Measurements from ENCODE around the gene BLOC1S2. TPM values are rescaled to one million over a fixed set of nuclear protein-coding genes. Genes with fewer than 3 reads are reported as not detected.
"Not testable (repeated sequence)": the region's sequence is repeated elsewhere in the genome, so short reads cannot be mapped to it uniquely, and the experiment has no call there.

BLOC1S2 gene
- total RNA-seq, 1 donor from 2014 or later: 87.1 TPM

- no peak for TF ChIP-seq EZH2 (IDR thresholded peaks at IDR 0.05)
- TF ChIP-seq CTCF (IDR thresholded peaks at IDR 0.05): no peak
- no peak for TF ChIP-seq EZH2phosphoT487 (IDR thresholded peaks at IDR 0.05)
- no peak overlapping the region for H3K4me3 Mint-ChIP-seq
- Histone ChIP-seq H3K27me3 (peaks cover 3% of the 10 kb centered on the region), H3K4me3 (no peak overlapping the region), H3K27ac (no peak overlapping the region), H3K4me2 (no peak overlapping the region), H3K36me3 (no peaks in the 10 kb centered on the region), H3K9ac (no peak overlapping the region), H3K4me1 (no peaks in the 10 kb centered on the region), H3K79me2 (ENCODE audit: low read depth) (no peaks in the 10 kb centered on the region), H3K9me3 (ENCODE audit: low read depth) (no peaks in the 10 kb centered on the region), H2AFZ (replicated peaks) (no peak overlapping the region), H3F3A (ENCODE audit: low read depth) (no peaks in the 10 kb centered on the region), H4K20me1 (ENCODE audit: low read depth) (no peaks in the 10 kb centered on the region)
- peaks cover 16% of the 10 kb centered on the region for H3K27me3 Mint-ChIP-seq (ENCODE audit: insufficient read depth, low read depth)
- no peaks in the 10 kb centered on the region for H3K4me1 Mint-ChIP-seq
- no peak for DNase-seq (ENCODE audit: low spot score)
- no peaks in the 10 kb centered on the region for H3K9me3 Mint-ChIP-seq
- no peak overlapping the region for H3K27ac Mint-ChIP-seq
- H3K36me3 Mint-ChIP-seq: no peaks in the 10 kb centered on the region
Measured at GRCh38 chr10:100293066-100293465, 6.6 kb upstream of the BLOC1S2 start.

- H3K9me3 Mint-ChIP-seq; H3K79me2 ChIP-seq (ENCODE audit: low read depth); H3K4me3 Mint-ChIP-seq; H3K27ac ChIP-seq; H3K9ac ChIP-seq; DNase-seq (ENCODE audit: low spot score); H3K4me1 Mint-ChIP-seq; H3K4me2 ChIP-seq; H3K4me3 ChIP-seq; H3K36me3 ChIP-seq; H4K20me1 ChIP-seq (ENCODE audit: low read depth); H3K36me3 Mint-ChIP-seq; H3K27ac Mint-ChIP-seq; H3K4me1 ChIP-seq; H3K9me3 ChIP-seq (ENCODE audit: low read depth); H2AFZ ChIP-seq (replicated peaks); H3F3A ChIP-seq (ENCODE audit: low read depth); H3K27me3 ChIP-seq: not testable (repeated sequence)
- peaks cover 14% of the 10 kb centered on the region for H3K27me3 Mint-ChIP-seq (ENCODE audit: insufficient read depth, low read depth)
Measured at GRCh38 chr10:100292300-100292699, 5.8 kb upstream of the BLOC1S2 start.

GRCh38 chr10:100291356-100291755 is 4.9 kb upstream of the BLOC1S2 start:
- H3K4me2 ChIP-seq: no peak overlapping the region
- H3K27me3 ChIP-seq: peaks cover 3% of the 10 kb centered on the region
- no peak overlapping the region for H3K27ac ChIP-seq
- H3K9ac ChIP-seq: no peak overlapping the region
- H3K79me2 ChIP-seq (ENCODE audit: low read depth): peaks cover under 1% of the 10 kb centered on the region
- no peaks in the 10 kb centered on the region for H3K36me3 ChIP-seq
- Mint-ChIP-seq H3K4me1 (peaks cover 6% of the 10 kb centered on the region), H3K9me3 (no peaks in the 10 kb centered on the region), H3K27ac (no peak overlapping the region), H3K27me3 (ENCODE audit: insufficient read depth, low read depth) (peaks cover 20% of the 10 kb centered on the region), H3K36me3 (no peaks in the 10 kb centered on the region), H3K4me3 (no peak overlapping the region)
- no peaks in the 10 kb centered on the region for H3K9me3 ChIP-seq (ENCODE audit: low read depth)
- no peak overlapping the region for H2AFZ ChIP-seq (replicated peaks)
- H3K4me1 ChIP-seq: peaks cover 5% of the 10 kb centered on the region
- no peaks in the 10 kb centered on the region for H3F3A ChIP-seq (ENCODE audit: low read depth)
- H4K20me1 ChIP-seq (ENCODE audit: low read depth): no peaks in the 10 kb centered on the region
- TF ChIP-seq EZH2 (IDR thresholded peaks at IDR 0.05) (no peak), CTCF (IDR thresholded peaks at IDR 0.05) (no peak), EZH2phosphoT487 (IDR thresholded peaks at IDR 0.05) (no peak)
- no peak for DNase-seq (ENCODE audit: low spot score)
- H3K4me3 ChIP-seq: no peak overlapping the region

GRCh38 chr10:100289641-100290040 is 3.2 kb upstream of the BLOC1S2 start:
- Histone ChIP-seq H3K9ac (no peak overlapping the region), H3K9me3 (ENCODE audit: low read depth) (no peaks in the 10 kb centered on the region), H2AFZ (replicated peaks) (no peak overlapping the region), H3K36me3 (no peaks in the 10 kb centered on the region), H3K27ac (no peak overlapping the region), H3F3A (ENCODE audit: low read depth) (no peaks in the 10 kb centered on the region), H3K4me2 (no peak overlapping the region), H3K79me2 (ENCODE audit: low read depth) (peaks cover 18% of the 10 kb centered on the region), H3K4me1 (peaks cover 5% of the 10 kb centered on the region), H3K4me3 (no peak overlapping the region), H3K27me3 (peaks cover 3% of the 10 kb centered on the region), H4K20me1 (ENCODE audit: low read depth) (no peaks in the 10 kb centered on the region)
- peaks cover 16% of the 10 kb centered on the region for H3K4me1 Mint-ChIP-seq
- H3K4me3 Mint-ChIP-seq: no peak overlapping the region
- TF ChIP-seq EZH2 (IDR thresholded peaks at IDR 0.05) (no peak), CTCF (IDR thresholded peaks at IDR 0.05) (no peak), EZH2phosphoT487 (IDR thresholded peaks at IDR 0.05) (no peak)
- no peaks in the 10 kb centered on the region for H3K9me3 Mint-ChIP-seq
- peaks cover 17% of the 10 kb centered on the region for H3K27me3 Mint-ChIP-seq (ENCODE audit: insufficient read depth, low read depth)
- H3K36me3 Mint-ChIP-seq: peaks cover 2% of the 10 kb centered on the region
- no peak overlapping the region for H3K27ac Mint-ChIP-seq
- no peak for DNase-seq (ENCODE audit: low spot score)
